Inferior parietal cortex (tissue), 1 donor: ENCODE results near the gene ATP6V1B1.
A peak's percentile ranks its signal among the peaks of the same experiment; 100 is the strongest.
"Not testable (repeated sequence)": the region's sequence is repeated elsewhere in the genome, so short reads cannot be mapped to it uniquely, and the experiment has no call there.

Source experiments
- DNase-seq: peaks from one replicate; pipeline ENCODE4 v3.0.0-alpha.2; 2016; ENCODE audit errors: extremely low spot score

Gene ATP6V1B1

GRCh38 chr2:70988726-70989648 lies 53.3 kb downstream of the ATP6V1B1 start:
- no peak for DNase-seq

DNA sequence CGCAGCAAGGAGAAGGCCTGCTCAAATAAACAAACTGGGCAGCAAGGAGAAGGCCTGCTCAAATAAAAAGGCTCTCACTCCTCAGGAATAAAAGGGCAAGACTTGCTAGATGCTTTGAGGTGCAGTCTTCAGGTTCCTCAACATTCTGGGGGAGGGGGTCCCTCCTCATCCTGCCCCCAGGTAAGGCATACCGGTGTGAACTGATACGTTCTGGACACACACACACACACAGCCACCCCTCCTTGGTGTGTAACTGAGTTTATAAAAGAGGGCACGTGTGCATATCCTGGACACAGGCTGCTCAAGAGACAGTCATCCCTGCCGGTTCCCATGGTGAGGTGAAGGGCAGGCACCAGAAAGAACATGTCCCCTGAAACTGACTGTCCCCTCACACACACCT lies 54.5 kb downstream of the ATP6V1B1 start:
- DNase-seq, result no peak

DNA sequence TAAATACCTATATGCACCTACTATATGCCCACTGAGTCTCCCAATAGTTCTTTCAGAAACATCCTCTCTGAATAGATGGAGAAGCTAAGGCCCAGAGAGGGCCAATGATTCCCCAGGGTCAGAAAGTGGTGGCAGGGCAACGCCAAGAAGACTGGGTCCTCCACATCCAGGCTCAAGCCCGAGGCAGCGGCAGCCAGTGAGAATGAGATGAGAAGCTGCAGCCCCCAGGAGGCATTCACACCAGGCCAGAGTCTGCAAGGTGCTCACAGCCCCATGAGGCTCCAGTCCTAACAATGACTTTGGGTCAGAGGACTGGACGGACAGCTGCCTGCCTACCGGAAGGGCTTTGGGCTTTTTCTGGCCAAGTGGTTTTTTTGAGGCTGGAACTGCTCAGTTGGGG lies 55.4 kb downstream of the ATP6V1B1 start:
- no peak for DNase-seq

DNA sequence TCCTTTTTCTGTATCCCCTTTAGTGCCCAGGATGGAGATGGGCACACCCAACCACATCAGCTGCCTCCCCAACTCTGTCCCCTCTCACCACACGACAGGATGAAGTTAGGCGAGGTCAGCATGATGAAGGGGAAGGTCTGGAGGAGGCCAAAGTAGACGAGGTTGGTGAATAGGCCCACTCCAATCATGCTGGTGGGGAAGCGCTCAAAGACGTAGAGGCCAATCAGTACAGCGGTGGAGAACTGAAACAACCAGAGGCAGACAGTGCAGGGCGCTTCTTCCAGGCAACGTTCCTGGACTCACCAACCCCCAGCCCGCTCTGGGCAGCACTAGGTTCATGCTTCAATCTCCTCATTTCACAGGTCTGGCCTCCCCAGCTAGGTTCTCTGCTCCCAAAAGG lies 56.0 kb downstream of the ATP6V1B1 start:
- DNase-seq, result no peak

DNA sequence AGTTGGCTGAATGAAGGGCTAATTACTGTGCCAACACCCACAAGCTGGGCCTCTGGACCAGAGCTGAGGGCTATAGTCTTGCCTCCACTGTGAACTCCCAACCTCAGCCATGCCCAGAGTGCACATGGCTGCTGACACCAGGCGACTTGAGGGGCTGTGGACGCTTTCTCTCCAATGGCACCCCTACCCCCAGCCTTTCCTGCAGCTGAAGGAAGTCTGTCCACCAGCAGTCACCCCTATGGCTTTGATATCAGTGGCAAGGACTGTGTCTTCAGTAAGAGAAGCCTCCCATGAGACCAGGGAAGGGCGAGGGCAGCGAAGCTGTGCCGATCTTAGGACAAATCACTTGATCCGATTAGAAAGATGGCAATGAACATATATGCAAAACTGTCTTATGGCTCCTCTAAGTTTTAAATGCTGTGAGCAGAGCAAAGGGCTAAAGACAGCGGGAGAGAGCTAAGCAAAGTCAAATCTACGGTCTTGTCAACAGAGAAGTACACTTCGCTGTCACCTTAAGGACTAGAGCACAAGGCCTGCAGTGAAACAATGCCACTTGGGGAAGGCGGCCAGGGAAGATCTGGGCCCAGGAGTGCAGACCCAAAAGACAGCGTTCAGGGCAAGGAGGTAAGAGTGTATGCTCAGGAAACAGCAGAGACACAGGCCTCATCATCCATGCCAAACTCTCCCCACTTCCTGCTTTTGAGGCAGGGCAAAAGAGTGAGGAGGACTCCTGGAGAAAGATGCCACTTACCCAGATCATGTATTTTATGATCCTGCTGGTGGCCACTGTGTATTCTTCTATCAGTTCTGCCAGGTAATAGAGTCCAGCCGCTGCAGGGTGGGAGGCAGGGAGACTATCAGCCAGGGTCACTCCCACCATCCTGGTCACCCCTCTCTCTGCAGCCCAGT lies 57.5 kb downstream of the ATP6V1B1 start:
- no peak for DNase-seq

DNA sequence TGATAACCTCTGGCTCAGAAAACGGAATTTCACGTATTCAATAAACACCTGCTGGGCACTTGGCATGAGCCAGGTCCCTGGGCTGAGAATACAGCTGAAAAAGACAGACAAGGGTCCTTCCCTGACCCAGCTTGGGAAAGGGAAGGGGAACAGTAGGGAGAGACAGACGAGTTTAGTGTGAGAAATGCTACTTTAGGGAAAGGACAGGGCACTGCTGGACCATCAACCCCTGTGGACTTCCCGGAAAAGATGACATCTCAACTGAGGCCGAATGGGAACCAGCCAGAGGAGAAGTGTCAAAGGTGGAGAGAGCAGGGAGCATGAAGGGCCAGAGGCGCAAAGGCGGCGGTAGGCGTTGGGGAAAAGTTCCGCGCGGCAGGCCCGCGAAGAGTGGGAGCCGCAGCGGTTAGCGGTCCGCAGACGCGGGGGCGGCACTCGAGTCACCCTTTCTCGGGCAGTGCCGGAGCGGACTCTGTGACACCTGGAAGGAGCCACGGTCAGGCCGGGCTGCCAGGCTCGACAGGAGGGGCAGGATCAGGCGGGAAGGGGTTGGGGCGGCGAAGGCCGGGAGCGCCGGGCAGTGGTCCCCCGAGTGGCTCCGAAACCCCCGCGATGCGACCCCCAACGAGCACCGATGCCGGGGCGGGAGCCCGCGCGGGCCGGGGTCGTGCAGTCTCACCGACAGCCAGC lies 58.5 kb downstream of the ATP6V1B1 start:
- DNase-seq, result no peak

GRCh38 chr2:70994699-70995425 lies 59.2 kb downstream of the ATP6V1B1 start, which contains the start of gene TEX261:
TEX261 (minus strand) TSS chr2:70994873; CDS start chr2:70994757, 116 bp downstream.
- DNase-seq, result peak; percentile 82

DNA sequence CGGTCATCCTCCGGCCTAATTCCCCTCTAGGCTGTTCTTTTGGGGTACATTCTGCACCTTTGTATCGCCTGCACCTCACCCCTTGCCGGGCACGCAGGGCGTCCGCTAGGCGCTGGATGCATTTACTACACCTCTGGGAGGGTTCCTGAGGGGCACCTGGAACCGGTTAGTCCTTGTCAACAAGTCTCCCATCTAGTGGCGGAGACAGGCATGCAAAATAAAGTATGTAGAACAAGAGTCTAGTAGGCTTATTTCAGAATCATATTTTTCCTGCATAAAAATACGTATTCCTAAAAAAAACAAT lies 59.7 kb downstream of the ATP6V1B1 start:
- DNase-seq, result peak; percentile 47

DNA sequence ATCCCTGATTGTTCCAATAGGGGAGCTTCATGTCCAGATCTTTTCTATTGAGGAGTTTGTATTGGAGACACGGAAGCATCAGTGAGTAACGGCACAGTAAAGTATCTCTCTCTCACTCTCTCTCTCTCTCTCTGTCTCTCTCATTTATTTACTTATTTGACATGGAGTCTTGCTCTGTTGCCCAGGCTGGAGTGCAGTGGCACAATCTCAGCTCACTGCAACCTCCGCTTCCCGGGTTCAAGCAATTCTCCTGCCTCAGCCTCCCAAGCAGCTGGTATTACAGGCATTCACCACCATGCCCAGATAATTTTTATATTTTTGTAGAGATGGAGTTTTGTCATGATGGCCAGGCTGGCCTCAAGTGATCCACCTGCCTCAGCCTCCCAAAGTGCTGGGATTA lies 63.2 kb downstream of the ATP6V1B1 start:
- not testable (repeated sequence) for DNase-seq

GRCh38 chr2:70999362-70999761 lies 63.7 kb downstream of the ATP6V1B1 start:
- no peak for DNase-seq

GRCh38 chr2:70999931-71000330 lies 64.2 kb downstream of the ATP6V1B1 start:
- not testable (repeated sequence) for DNase-seq

GRCh38 chr2:71000780-71001591 lies 65.3 kb downstream of the ATP6V1B1 start:
- peak; percentile 75 for DNase-seq

- DNase-seq, result no peak
These were observed 65.9 kb downstream of the ATP6V1B1 start for GRCh38 chr2:71001592-71001927.

DNA sequence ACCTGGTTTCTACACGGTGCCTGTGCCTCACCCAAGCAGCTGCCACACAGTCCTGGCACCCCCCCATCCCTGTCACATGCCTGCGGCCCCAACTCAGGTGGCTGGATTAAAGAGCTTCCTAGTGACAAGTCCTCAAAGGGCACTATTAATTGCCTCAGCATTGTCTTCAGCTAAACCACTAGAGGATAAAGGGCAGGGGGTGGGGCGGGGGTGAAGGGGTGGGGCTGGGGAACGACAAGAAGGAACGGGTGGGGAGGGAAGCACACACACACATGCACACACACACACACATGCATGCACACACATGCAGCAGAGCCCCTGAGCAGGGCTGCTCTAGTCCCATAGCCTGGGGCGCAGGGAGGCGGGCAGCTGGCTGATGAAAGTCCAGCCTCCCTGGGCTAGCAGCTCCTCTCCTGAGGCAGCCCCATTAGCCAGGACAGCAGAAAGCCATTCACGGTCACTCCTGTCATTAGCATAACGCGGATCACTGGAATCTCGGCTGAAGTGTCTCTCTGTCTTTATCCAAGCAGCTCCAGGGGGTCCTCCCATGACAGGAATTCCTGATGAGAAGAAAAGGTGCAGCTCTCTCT lies 66.4 kb downstream of the ATP6V1B1 start:
- DNase-seq, result no peak

- no peak for DNase-seq
These were observed 67.7 kb downstream of the ATP6V1B1 start for GRCh38 chr2:71003396-71003795.

DNA sequence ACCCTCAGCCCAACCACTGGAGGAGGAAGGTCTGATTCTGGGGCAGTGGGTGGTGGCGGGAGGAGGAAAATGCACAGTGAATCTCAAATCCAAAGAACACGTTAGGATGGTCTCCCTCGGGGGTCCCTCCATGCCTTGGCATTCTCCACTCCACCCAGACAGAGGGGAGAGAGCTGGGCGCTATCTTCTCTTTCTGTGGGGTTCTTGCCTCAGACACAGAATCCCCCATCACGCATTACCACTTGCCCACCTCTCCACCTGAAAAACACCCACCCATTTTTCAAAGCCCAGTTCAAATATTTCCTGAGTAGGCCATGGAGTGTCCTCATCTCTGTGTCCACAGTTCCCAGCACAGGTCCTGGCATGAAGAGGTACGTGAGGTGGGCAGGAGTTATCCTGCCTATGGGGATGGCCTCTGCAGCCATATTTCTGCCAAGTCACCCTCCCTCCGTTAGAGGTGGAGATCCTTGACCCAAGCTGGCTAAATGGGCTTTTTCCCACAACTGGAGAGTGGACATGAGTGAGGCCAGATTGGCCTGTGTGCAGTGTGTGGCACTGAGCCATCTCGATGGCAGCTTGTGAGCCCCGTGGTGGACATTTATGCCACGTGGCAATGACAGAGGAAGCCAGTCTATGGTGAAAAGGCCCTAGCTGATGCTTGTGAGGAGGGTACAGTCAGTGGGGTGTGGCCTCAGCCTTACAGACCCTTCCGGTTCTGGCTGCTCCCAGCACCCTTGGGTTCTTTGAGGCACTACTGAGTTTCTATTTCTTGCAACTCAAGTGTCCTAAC lies 68.5 kb downstream of the ATP6V1B1 start:
- DNase-seq, result no peak

- no peak for DNase-seq
These were observed 69.2 kb downstream of the ATP6V1B1 start for GRCh38 chr2:71004857-71005256.

GRCh38 chr2:71005271-71006202 lies 69.8 kb downstream of the ATP6V1B1 start:
- no peak for DNase-seq
